Smooth muscle cell (in vitro differentiated cells): ENCODE data around the gene IQCM. TPM values are rescaled to one million over a fixed set of nuclear protein-coding genes. Genes with fewer than 3 reads are reported as not detected.

Experiments used
- DNase-seq: peaks from one replicate; lab custom pipeline; 2025; ENCODE audit not compliant: unreplicated experiment; lab: John Stamatoyannopoulos, UW
- H2AFZ ChIP-seq: fragments of 200-600 bp; sonication (generic); 2 replicates; pipeline ENCODE4 v1.6.0; 2016; ENCODE audit warnings: antibody characterized with exemption, low read depth, mild to moderate bottlenecking
- H3F3A ChIP-seq: fragments of 200-600 bp; sonication (generic); 2 replicates; pipeline ENCODE4 v1.6.0; 2017; ENCODE audit warnings: antibody characterized with exemption, low read depth
- H3K27ac ChIP-seq: fragments of 200-600 bp; sonication (generic); 2 replicates; pipeline ENCODE4 v1.5.1; 2016; ENCODE audit warnings: low read depth, mild to moderate bottlenecking
- H3K27me3 ChIP-seq: fragments of 200-600 bp; sonication (generic); 2 replicates; pipeline ENCODE4 v1.6.1; 2016; ENCODE audit warnings: low read depth, mild to moderate bottlenecking
- H3K36me3 ChIP-seq: fragments of 200-600 bp; sonication (generic); 2 replicates; pipeline ENCODE4 v1.5.1; 2016; ENCODE audit warnings: low read depth
- H3K4me1 ChIP-seq: fragments of 200-600 bp; sonication (generic); 2 replicates; pipeline ENCODE4 v1.5.1; 2016; ENCODE audit warnings: low read depth
- H3K4me2 ChIP-seq: fragments of 200-600 bp; sonication (generic); 2 replicates; pipeline ENCODE4 v1.6.0; 2016; ENCODE audit warnings: mild to moderate bottlenecking
- H3K4me3 ChIP-seq: fragments of 200-600 bp; sonication (generic); 2 replicates; pipeline ENCODE4 v1.5.1; 2016; ENCODE audit warnings: mild to moderate bottlenecking
- H3K79me2 ChIP-seq: fragments of 200-600 bp; sonication (generic); 2 replicates; pipeline ENCODE4 v1.6.0; 2016; ENCODE audit warnings: low read depth, mild to moderate bottlenecking
- H3K9ac ChIP-seq: fragments of 200-600 bp; sonication (generic); 2 replicates; pipeline ENCODE4 v1.6.0; 2016; ENCODE audit warnings: low read depth
- H3K9me3 ChIP-seq: fragments of 200-600 bp; sonication (generic); replicated peaks from 2 replicates; pipeline ENCODE4 v1.5.1; 2016; ENCODE audit warnings: low read depth
- H4K20me1 ChIP-seq: fragments of 200-600 bp; sonication (generic); 2 replicates; pipeline ENCODE4 v1.6.0; 2016; ENCODE audit warnings: low read depth
- CTCF ChIP-seq: fragments of 200-600 bp; sonication (generic); IDR thresholded peaks from 2 replicates; pipeline ENCODE4 v1.5.1; 2017; ENCODE audit warnings: borderline replicate concordance, mild to moderate bottlenecking, antibody characterized with exemption; ENCODE audit not compliant: insufficient read depth, poor library complexity, severe bottlenecking
- WGBS: methylation state at CpG from one replicate; pipeline ENCODE4 v1.1.7; 2016; ENCODE audit warnings: low lambda C conversion rate; 5-methylcytosine and 5-hydroxymethylcytosine counted together
- polyA plus RNA-seq: library from polyadenylated mRNA; unstranded; fragments of >200 nt; fragmentation: Nextera tagmentation; extraction: Ambion mirVana; gene quantifications from 2 replicates; pipeline ENCODE4 v1.2.1, GENCODE V29; 2016
- total RNA-seq: library from RNA; depleted of rRNA; stranded (reverse); fragments of >200 nt; gene quantifications from 2 replicates; pipeline ENCODE4 v1.2.3, GENCODE V29; 2014

Gene IQCM
- total and polyA plus RNA-seq, 2 experiments from 2014 or later, result not detected

DNA sequence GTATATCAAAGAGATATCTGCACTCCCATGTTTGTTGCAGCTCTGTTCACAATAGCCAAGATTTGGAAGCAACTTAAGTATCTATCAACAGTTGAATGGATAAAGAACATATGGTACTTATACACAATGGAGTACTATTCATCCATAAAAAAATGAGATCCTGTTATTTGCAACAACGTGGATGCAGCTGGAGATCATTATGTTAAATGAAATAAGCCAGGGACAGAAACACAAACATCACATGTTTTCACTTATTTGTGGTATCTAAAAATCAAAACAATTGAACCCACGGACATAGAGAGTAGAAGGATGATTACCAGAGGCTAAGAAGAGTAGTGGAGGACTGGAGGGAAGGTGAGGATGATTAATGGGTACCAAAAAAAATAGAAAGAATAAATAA is 14.2 kb downstream of the IQCM start:
- H3K4me3 ChIP-seq, result no peak overlapping the region
- 68% methylated on average over 2 of the region's 2 CpGs for WGBS
- no peaks in the 10 kb centered on the region for H3K27me3 ChIP-seq
- no peak overlapping the region for H3K4me2 ChIP-seq
- DNase-seq, result no peak
- H3K36me3 ChIP-seq, result no peaks in the 10 kb centered on the region
- TF ChIP-seq CTCF, result no peak
- H3K9ac ChIP-seq, result no peak overlapping the region
- H3K27ac ChIP-seq, result no peak overlapping the region
- H4K20me1 ChIP-seq, result no peaks in the 10 kb centered on the region
- H2AFZ ChIP-seq, result no peak overlapping the region
- H3F3A ChIP-seq, result no peaks in the 10 kb centered on the region
- H3K79me2 ChIP-seq, result no peaks in the 10 kb centered on the region
- H3K9me3 ChIP-seq, result no peaks in the 10 kb centered on the region
- no peaks in the 10 kb centered on the region for H3K4me1 ChIP-seq

DNA sequence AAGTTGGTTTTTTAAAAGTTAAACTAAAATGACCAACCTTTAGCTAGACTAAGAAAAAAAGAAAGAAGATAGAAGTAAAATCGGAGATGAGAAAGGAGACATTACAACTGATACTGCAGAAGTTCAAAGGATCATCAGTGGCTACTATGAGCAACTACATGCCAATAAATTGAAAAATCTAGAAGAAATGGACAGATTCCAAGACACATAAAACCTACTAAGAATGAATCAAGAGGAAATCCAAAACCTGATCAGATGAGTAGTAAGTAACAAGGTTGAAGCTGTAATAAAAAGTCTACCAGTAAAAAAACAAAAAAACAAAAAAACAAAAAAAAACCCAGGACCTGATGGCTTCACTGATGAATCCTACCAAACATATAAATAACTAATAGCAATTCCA is 16.1 kb downstream of the IQCM start:
- Histone ChIP-seq H3F3A (no peaks in the 10 kb centered on the region), H3K4me3 (no peak overlapping the region), H3K9me3 (no peaks in the 10 kb centered on the region), H3K36me3 (no peaks in the 10 kb centered on the region), H3K27me3 (no peaks in the 10 kb centered on the region), H3K27ac (no peak overlapping the region), H2AFZ (no peak overlapping the region), H3K79me2 (no peaks in the 10 kb centered on the region), H3K4me2 (no peak overlapping the region), H3K4me1 (no peaks in the 10 kb centered on the region), H3K9ac (no peak overlapping the region), H4K20me1 (no peaks in the 10 kb centered on the region)
- no peak for TF ChIP-seq CTCF
- DNase-seq, result no peak
- WGBS, result 88% methylated on average over 1 of the region's 1 CpG

GRCh38 chr4:149796381-149796780 is 19.3 kb downstream of the IQCM start:
- Histone ChIP-seq H4K20me1 (no peaks in the 10 kb centered on the region), H3K27ac (no peak overlapping the region), H2AFZ (no peak overlapping the region), H3K9me3 (no peaks in the 10 kb centered on the region), H3K27me3 (no peaks in the 10 kb centered on the region), H3K36me3 (no peaks in the 10 kb centered on the region), H3K4me2 (no peak overlapping the region), H3K9ac (no peak overlapping the region), H3K4me1 (no peaks in the 10 kb centered on the region), H3K4me3 (no peak overlapping the region), H3K79me2 (no peaks in the 10 kb centered on the region), H3F3A (no peaks in the 10 kb centered on the region)
- no peak for DNase-seq
- TF ChIP-seq CTCF, result no peak

DNA sequence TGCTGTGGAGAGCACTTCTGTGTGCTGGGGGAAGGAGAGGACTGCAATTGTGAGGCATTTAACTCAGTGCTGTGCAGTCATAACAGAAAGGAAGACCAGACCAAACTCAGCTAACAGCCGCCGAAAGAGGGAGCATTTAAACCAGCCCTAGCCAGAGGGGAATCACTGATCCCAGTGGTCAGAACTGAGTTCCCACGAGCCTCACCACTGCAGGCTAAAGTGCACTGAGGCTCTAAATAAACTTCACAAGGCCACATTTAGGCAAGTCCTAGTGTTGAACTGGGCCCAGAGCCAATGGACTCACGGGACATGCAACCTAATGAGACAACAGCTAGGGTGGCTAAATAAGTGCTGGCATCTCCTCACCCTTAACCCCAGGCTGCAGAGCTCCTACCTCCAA is 20.4 kb downstream of the IQCM start:
- DNase-seq, result no peak
- H4K20me1 ChIP-seq, result no peaks in the 10 kb centered on the region
- H3K4me1 ChIP-seq, result no peaks in the 10 kb centered on the region
- H3K36me3 ChIP-seq, result no peaks in the 10 kb centered on the region
- H3K79me2 ChIP-seq, result no peaks in the 10 kb centered on the region
- no peak overlapping the region for H3K9ac ChIP-seq
- H3K27ac ChIP-seq, result no peak overlapping the region
- no peak for TF ChIP-seq CTCF
- no peak overlapping the region for H3K4me2 ChIP-seq
- H2AFZ ChIP-seq, result no peak overlapping the region
- H3K9me3 ChIP-seq, result no peaks in the 10 kb centered on the region
- WGBS, result 61% methylated on average over 4 of the region's 4 CpGs
- no peaks in the 10 kb centered on the region for H3K27me3 ChIP-seq
- no peaks in the 10 kb centered on the region for H3F3A ChIP-seq
- no peak overlapping the region for H3K4me3 ChIP-seq
